WTC11 (cell line): Measurements from ENCODE around the gene TMEM50B.

ENCODE experiments used
- CTCF ChIP-seq: fragments of 200-600 bp; IDR thresholded peaks from 2 replicates; pipeline ENCODE4 v1.8.0; 2022; ENCODE audit warnings: antibody characterized with exemption
- ESRRA ChIP-seq: sonication (generic); formaldehyde crosslinking; IDR thresholded peaks from 2 replicates; pipeline ENCODE4 v1.8.1; 2022; ENCODE audit warnings: mild to moderate bottlenecking, missing genetic modification reagents, borderline replicate concordance
- MAX ChIP-seq: sonication (generic); formaldehyde crosslinking; IDR thresholded peaks from 2 replicates; pipeline ENCODE4 v1.8.0; 2022; ENCODE audit warnings: mild to moderate bottlenecking, missing genetic modification reagents

- TF ChIP-seq MAX (CRISPR knock-in tag) (no peak), ESRRA (no peak), CTCF (no peak)
Measured at GRCh38 chr21:33449616-33450015, 30.2 kb downstream of the TMEM50B start.
